C4-2B (cell line): ENCODE results near the gene AXIN1.
"Not testable (repeated sequence)": the region's sequence is repeated elsewhere in the genome, so short reads cannot be mapped to it uniquely, and the experiment has no call there.

Experiments used
- CTCF ChIP-seq: fragments of 450-650 bp; conservative IDR thresholded peaks from 2 replicates; pipeline ENCODE4 v1.5.1; 2017; ENCODE audit warnings: mild to moderate bottlenecking
- ZFX ChIP-seq: fragments of 450-650 bp; IDR thresholded peaks from 2 replicates; pipeline ENCODE4 v1.6.1; 2017

DNA sequence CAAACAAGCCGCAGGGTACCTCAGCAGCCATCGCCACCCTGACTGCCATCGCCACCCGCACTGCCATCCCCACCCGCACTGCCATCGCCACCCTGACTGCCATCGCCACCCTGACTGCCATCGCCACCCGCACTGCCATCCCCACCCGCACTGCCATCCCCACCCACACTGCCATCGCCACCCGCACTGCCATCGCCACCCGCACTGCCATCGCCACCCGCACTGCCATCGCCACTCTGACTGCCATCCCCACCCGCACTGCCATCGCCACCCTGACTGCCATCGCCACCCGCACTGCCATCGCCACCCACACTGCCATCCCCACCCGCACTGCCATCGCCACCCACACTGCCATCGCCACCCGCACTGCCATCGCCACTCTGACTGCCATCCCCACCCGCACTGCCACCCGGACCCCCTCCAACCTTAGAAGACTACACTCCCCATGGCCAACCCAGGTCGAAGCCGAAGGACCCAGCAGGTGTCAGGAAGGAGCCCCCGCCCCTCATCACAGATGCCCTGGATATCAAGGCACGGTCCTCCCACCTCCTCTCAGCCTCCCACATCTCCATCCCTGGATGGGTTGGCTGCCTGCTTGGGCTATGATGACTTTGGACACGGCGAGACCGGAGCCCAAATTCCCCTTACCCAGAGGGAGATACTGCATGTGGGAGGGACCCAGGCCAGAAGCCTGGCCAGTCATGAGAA is 25.7 kb upstream of the AXIN1 start:
- not testable (repeated sequence) for TF ChIP-seq CTCF, ZFX
